ENCODE data around the gene UCKL1.
"Not testable (repeated sequence)": the region's sequence is repeated elsewhere in the genome, so short reads cannot be mapped to it uniquely, and the experiment has no call there.

The UCKL1 gene

GRCh38 chr20:63973636-63974401, 17.6 kb upstream of the UCKL1 start:
- FAIRE-seq = peak; percentile 39
- DNase-seq (ENCODE audit: extremely low spot score, insufficient read length, low read depth) = no peak

GRCh38 chr20:63973160-63973479, 16.9 kb upstream of the UCKL1 start:
- DNase-seq (ENCODE audit: extremely low spot score, insufficient read length, low read depth) = no peak
- FAIRE-seq = no peak

GRCh38 chr20:63972312-63973159, 16.3 kb upstream of the UCKL1 start:
- DNase-seq (ENCODE audit: extremely low spot score, insufficient read length, low read depth) (no peak), FAIRE-seq (no peak)

GRCh38 chr20:63971960-63972311, 15.7 kb upstream of the UCKL1 start:
- not testable (repeated sequence) for DNase-seq (ENCODE audit: extremely low spot score, insufficient read length, low read depth); FAIRE-seq

GRCh38 chr20:63970714-63971431, 14.7 kb upstream of the UCKL1 start:
- no peak for DNase-seq (ENCODE audit: extremely low spot score, insufficient read length, low read depth)
- FAIRE-seq = no peak

- FAIRE-seq = no peak
- no peak for DNase-seq (ENCODE audit: extremely low spot score, insufficient read length, low read depth)
These were observed 13.9 kb upstream of the UCKL1 start, which contains the start of gene ZNF512B for GRCh38 chr20:63969838-63970713. Gene ZNF512B, minus strand, starts transcription at chr20:63969930. Its CDS starts 1,980 bp downstream, at chr20:63967950.

- no peak for FAIRE-seq
- no peak for DNase-seq (ENCODE audit: extremely low spot score, insufficient read length, low read depth)
These were observed 12.9 kb upstream of the UCKL1 start for GRCh38 chr20:63968928-63969760.

GRCh38 chr20:63968136-63968927, 12.1 kb upstream of the UCKL1 start:
- FAIRE-seq (no peak), DNase-seq (ENCODE audit: extremely low spot score, insufficient read length, low read depth) (no peak)

GRCh38 chr20:63967330-63968135, 11.3 kb upstream of the UCKL1 start:
- DNase-seq (ENCODE audit: extremely low spot score, insufficient read length, low read depth) (no peak), FAIRE-seq (no peak)

- no peak for FAIRE-seq
- no peak for DNase-seq (ENCODE audit: extremely low spot score, insufficient read length, low read depth)
These were observed 10.7 kb upstream of the UCKL1 start for GRCh38 chr20:63966944-63967322.

GRCh38 chr20:63966172-63966943, 10.1 kb upstream of the UCKL1 start:
- FAIRE-seq = no peak
- no peak for DNase-seq (ENCODE audit: extremely low spot score, insufficient read length, low read depth)

- FAIRE-seq (no peak), DNase-seq (ENCODE audit: extremely low spot score, insufficient read length, low read depth) (no peak)
These were observed 8.2 kb upstream of the UCKL1 start for GRCh38 chr20:63964412-63964811.

- no peak for DNase-seq (ENCODE audit: extremely low spot score, insufficient read length, low read depth)
- no peak for FAIRE-seq
These were observed 7.6 kb upstream of the UCKL1 start for GRCh38 chr20:63963784-63964301.

- FAIRE-seq (no peak), DNase-seq (ENCODE audit: extremely low spot score, insufficient read length, low read depth) (no peak)
These were observed 7.1 kb upstream of the UCKL1 start for GRCh38 chr20:63963348-63963741.

- DNase-seq (ENCODE audit: extremely low spot score, insufficient read length, low read depth) (no peak), FAIRE-seq (no peak)
These were observed 6.5 kb upstream of the UCKL1 start for GRCh38 chr20:63962426-63963347.
